WTC11 (cell line): ENCODE results near the gene TPBGL. TPM values are rescaled to one million over a fixed set of nuclear protein-coding genes. Genes with fewer than 3 reads are reported as not detected.

Experiments
- ATAC-seq: fragments of 200-7000 bp; cut with Tn5 transposase; 2 replicates; pipeline ENCODE4 v1.10.0; 2021; ENCODE audit warnings: mild to moderate bottlenecking, moderate library complexity
- Bru-seq: library from RNA; stranded (reverse); fragments of 400-500 nt; gene quantifications from one replicate; lab custom pipeline; 2021; lab: Mats Ljungman, UMichigan
- CTCF ChIA-PET: fragments of 300-600 bp; sonication (Branson Sonifier 250); formaldehyde crosslinking; loops from one replicate; lab custom pipeline; 2021; ENCODE audit warnings: antibody characterized with exemption; lab: Charles Lee
- POLR2A ChIA-PET: fragments of 350-600 bp; sonication (Branson Sonifier 250); formaldehyde crosslinking; loops from one replicate; lab custom pipeline; 2021; ENCODE audit warnings: antibody characterized with exemption; lab: Charles Lee
- DNase-seq: peaks from one replicate; pipeline ENCODE4 v3.0.0; 2021; ENCODE audit warnings: low spot score
- H3K27ac Mint-ChIP-seq: 2 replicates; pipeline ENCODE4 v1.8.0; 2021; ENCODE audit warnings: mixed read lengths
- H3K27me3 Mint-ChIP-seq: 2 replicates; pipeline ENCODE4 v1.8.0; 2021; ENCODE audit warnings: low read depth, mild to moderate bottlenecking, moderate library complexity, mixed read lengths
- H3K36me3 Mint-ChIP-seq: 2 replicates; pipeline ENCODE4 v1.8.0; 2021; ENCODE audit warnings: mixed read lengths
- H3K4me1 Mint-ChIP-seq: 2 replicates; pipeline ENCODE4 v1.8.0; 2022; ENCODE audit warnings: mixed read lengths
- H3K4me3 Mint-ChIP-seq: 2 replicates; pipeline ENCODE4 v1.8.0; 2021; ENCODE audit warnings: mild to moderate bottlenecking, moderate library complexity, mixed read lengths
- H3K9me3 Mint-ChIP-seq: 2 replicates; pipeline ENCODE4 v1.8.0; 2021; ENCODE audit warnings: mixed read lengths
- ATF1 ChIP-seq: sonication (generic); formaldehyde crosslinking; IDR thresholded peaks from 2 replicates; pipeline ENCODE4 v1.8.1; 2023; ENCODE audit warnings: mild to moderate bottlenecking, moderate library complexity, missing genetic modification reagents
- CREB1 ChIP-seq: sonication (generic); formaldehyde crosslinking; IDR thresholded peaks from 2 replicates; pipeline ENCODE4 v1.8.0; 2023; ENCODE audit warnings: mild to moderate bottlenecking, missing genetic modification reagents
- FOXK1 ChIP-seq: sonication (generic); formaldehyde crosslinking; IDR thresholded peaks from 2 replicates; pipeline ENCODE4 v1.8.0; 2022; ENCODE audit warnings: mild to moderate bottlenecking, moderate library complexity, missing genetic modification reagents
- ZBTB21 ChIP-seq: sonication (generic); formaldehyde crosslinking; IDR thresholded peaks from 2 replicates; pipeline ENCODE4 v1.8.1; 2023; ENCODE audit warnings: mild to moderate bottlenecking, missing genetic modification reagents, borderline replicate concordance
- ZNF219 ChIP-seq: sonication (generic); formaldehyde crosslinking; IDR thresholded peaks from 2 replicates; pipeline ENCODE4 v1.8.0; 2023; ENCODE audit warnings: missing genetic modification reagents, mild to moderate bottlenecking, borderline replicate concordance
- ZNF263 ChIP-seq: sonication (generic); formaldehyde crosslinking; IDR thresholded peaks from 2 replicates; pipeline ENCODE4 v1.8.1; 2022; ENCODE audit warnings: low read depth, mild to moderate bottlenecking, moderate library complexity, missing genetic modification reagents
- long read RNA-seq, 3 experiments: library from RNA in 1 of 3; library from capped mRNA in 1 of 3; library from polyadenylated mRNA in 1 of 3; unstranded in 2 of 3; stranded (forward) in 1 of 3; transcript quantifications; one replicate each; pipeline ENCODE4 v2.0.0, GENCODE V29; 2021
- total RNA-seq: library from RNA; stranded (reverse); gene quantifications from 3 replicates; pipeline ENCODE4 v1.2.3, GENCODE V29; 2021
- TF ChIP-seq, protein P1 (sequence below): sonication (generic); formaldehyde crosslinking; IDR thresholded peaks from 2 replicates; pipeline ENCODE4 v1.8.0; 2022; ENCODE audit warnings: mild to moderate bottlenecking, missing genetic modification reagents
- TF ChIP-seq, protein P2 (sequence below): sonication (generic); formaldehyde crosslinking; IDR thresholded peaks from 2 replicates; pipeline ENCODE4 v1.8.1; 2023; ENCODE audit warnings: mild to moderate bottlenecking, missing genetic modification reagents, moderate library complexity
- TF ChIP-seq, protein P3 (sequence below): sonication (generic); formaldehyde crosslinking; conservative IDR thresholded peaks from 2 replicates; pipeline ENCODE4 v1.8.1; 2022; ENCODE audit warnings: mild to moderate bottlenecking, missing genetic modification reagents
- TF ChIP-seq, protein P4 (sequence below): fragments of 250-450 bp; sonication (Bioruptor Pico); IDR thresholded peaks from 2 replicates; pipeline ENCODE4 v1.9.0; 2021; ENCODE audit warnings: moderate library complexity, mild to moderate bottlenecking, inconsistent platforms, borderline replicate concordance
- TF ChIP-seq, protein P5 (sequence below): sonication (generic); formaldehyde crosslinking; IDR thresholded peaks from 2 replicates; pipeline ENCODE4 v1.8.1; 2023; ENCODE audit warnings: mild to moderate bottlenecking, missing genetic modification reagents
- TF ChIP-seq, protein P6 (sequence below): sonication (generic); formaldehyde crosslinking; IDR thresholded peaks from 2 replicates; pipeline ENCODE4 v1.8.1; 2023; ENCODE audit warnings: mild to moderate bottlenecking, missing genetic modification reagents, moderate library complexity
- TF ChIP-seq, protein P7 (sequence below): fragments of 250-450 bp; sonication (Bioruptor Pico); IDR thresholded peaks from 2 replicates; pipeline ENCODE4 v1.8.0; 2021; ENCODE audit warnings: mild to moderate bottlenecking

TPBGL gene, protein sequence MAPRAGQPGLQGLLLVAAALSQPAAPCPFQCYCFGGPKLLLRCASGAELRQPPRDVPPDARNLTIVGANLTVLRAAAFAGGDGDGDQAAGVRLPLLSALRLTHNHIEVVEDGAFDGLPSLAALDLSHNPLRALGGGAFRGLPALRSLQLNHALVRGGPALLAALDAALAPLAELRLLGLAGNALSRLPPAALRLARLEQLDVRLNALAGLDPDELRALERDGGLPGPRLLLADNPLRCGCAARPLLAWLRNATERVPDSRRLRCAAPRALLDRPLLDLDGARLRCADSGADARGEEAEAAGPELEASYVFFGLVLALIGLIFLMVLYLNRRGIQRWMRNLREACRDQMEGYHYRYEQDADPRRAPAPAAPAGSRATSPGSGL
- total RNA-seq (0.37 to 0.78 TPM (median 0.60 TPM) in 3 replicates), Bru-seq, nascent RNA (percentile 30 among the genes with signal in this experiment)
- long read RNA-seq, experiment 1, partial matches to known transcripts, result 0 of 2 reads
- long read RNA-seq, experiment 1, other reads (novel, unspliced or antisense), result 0 of 2 reads
- long read RNA-seq, experiment 2, partial matches to known transcripts, result 0 of 1 reads
- long read RNA-seq, experiment 2, other reads (novel, unspliced or antisense), result 0 of 1 reads
- long read RNA-seq, experiment 3, result 0 reads

DNA sequence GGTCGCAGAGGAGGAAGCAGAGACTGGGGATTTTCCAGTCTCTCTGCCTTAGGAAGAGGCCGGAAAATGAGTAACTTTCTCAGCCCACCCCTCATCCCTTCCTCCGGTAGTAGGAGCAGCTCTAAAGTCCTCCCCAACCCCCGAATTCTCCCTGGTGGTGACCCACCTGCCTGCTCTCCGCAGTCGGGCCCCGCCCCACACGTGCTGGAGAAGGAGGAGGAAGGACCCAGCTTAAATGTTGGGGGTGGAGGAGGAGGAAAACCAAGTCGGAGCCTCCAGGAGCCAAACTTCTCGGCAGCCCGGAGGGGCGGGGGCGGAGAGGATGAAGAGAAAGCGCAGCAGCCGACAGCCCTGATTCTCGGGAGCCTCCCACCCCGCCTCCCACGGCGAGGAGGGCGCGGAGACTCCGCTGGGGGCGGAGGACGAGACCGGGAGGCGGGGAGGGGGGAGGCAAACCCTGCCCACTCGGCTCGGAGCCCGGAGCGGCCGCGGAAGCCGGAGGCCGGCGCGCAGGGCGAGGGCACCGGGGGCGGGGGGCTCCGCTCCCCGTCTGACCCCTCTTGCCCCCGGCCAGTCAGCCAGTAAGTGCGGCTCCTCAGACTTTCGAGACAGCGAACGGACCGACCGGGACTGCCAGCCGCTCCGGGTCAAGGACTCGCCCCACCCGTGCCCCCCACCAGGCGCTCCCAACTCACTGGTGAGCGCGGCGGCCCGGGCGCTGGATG, at the start of gene TPBGL:
Gene TPBGL (plus strand): TSS at position 464 of the 725 bp plus-strand sequence. CDS start 276 bp downstream, outside the sequence.
- H3K9me3 Mint-ChIP-seq, result no peaks in the 10 kb centered on the region
- TF ChIP-seq ZNF263, result peak; percentile 77
- TF ChIP-seq, protein P1, sequence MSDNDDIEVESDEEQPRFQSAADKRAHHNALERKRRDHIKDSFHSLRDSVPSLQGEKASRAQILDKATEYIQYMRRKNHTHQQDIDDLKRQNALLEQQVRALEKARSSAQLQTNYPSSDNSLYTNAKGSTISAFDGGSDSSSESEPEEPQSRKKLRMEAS (CRISPR knock-in tag), result peak; percentile 61; the same call in 1 of the 2 replicates
- no peak for TF ChIP-seq ZBTB21 (CRISPR knock-in tag)
- TF ChIP-seq, protein P2, sequence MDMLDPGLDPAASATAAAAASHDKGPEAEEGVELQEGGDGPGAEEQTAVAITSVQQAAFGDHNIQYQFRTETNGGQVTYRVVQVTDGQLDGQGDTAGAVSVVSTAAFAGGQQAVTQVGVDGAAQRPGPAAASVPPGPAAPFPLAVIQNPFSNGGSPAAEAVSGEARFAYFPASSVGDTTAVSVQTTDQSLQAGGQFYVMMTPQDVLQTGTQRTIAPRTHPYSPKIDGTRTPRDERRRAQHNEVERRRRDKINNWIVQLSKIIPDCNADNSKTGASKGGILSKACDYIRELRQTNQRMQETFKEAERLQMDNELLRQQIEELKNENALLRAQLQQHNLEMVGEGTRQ (CRISPR knock-in tag), result peak; percentile 15; the same call in 1 of the 2 replicates
- TF ChIP-seq, protein P3, sequence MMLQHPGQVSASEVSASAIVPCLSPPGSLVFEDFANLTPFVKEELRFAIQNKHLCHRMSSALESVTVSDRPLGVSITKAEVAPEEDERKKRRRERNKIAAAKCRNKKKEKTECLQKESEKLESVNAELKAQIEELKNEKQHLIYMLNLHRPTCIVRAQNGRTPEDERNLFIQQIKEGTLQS (CRISPR knock-in tag), result no peak
- DNase-seq (peak; percentile 65), ATAC-seq (peak; percentile 6)
- H3K27me3 Mint-ChIP-seq, result peaks cover 69% of the 10 kb centered on the region
- no peak within 1 kb of the TSS for H3K27ac Mint-ChIP-seq
- POLR2A ChIA-PET, result interaction anchor here (1.1 kb wide), 1 partner anchor 100 kb away, joined by 3 read pairs; no protein-coding TSS in a partner anchor
- H3K4me3 Mint-ChIP-seq, result peak within 1 kb of the TSS; percentile 77
- no peaks in the 10 kb centered on the region for H3K36me3 Mint-ChIP-seq
- CTCF ChIA-PET, result interaction anchor here (0.6 to 7.6 kb wide), 22 partner anchors 9 to 311 kb away, joined by 3 to 191 read pairs (median 6); no protein-coding TSS in a partner anchor
- H3K4me1 Mint-ChIP-seq, result peaks cover 27% of the 10 kb centered on the region

DNA sequence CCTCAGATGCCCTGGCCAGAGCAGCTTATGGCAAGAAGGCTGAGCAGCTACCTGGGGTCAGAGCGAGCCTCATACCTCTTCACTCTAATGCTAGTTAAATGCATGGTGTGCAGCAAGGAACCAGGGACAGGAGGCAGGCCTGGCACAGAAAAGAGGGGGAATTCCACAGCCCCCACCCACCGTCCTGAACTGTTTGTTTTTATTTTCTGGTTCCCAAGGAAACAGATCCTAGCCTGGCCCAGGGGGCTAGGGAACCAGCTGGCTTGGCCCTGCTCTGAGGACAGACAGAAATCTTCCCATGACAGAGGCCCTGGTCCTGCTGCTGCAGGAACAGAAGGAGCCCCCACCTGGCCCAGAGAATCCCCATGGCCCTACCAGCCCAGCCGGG, 49.2 kb upstream of the TPBGL start:
- no peak overlapping the region for H3K4me3 Mint-ChIP-seq
- CTCF ChIA-PET, result interaction anchor here (1.0 to 9.2 kb wide), 5 partner anchors 13 to 89 kb away, joined by 4 to 112 read pairs (median 9); no protein-coding TSS in a partner anchor
- DNase-seq, result no peak
- no peak for ATAC-seq
- no peaks in the 10 kb centered on the region for H3K27me3 Mint-ChIP-seq
- TF ChIP-seq, protein P4, sequence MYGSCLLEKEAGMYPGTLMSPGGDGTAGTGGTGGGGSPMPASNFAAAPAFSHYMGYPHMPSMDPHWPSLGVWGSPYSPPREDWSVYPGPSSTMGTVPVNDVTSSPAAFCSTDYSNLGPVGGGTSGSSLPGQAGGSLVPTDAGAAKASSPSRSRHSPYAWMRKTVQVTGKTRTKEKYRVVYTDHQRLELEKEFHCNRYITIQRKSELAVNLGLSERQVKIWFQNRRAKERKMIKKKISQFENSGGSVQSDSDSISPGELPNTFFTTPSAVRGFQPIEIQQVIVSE (CRISPR knock-in tag), result no peak
- TF ChIP-seq, protein P5, sequence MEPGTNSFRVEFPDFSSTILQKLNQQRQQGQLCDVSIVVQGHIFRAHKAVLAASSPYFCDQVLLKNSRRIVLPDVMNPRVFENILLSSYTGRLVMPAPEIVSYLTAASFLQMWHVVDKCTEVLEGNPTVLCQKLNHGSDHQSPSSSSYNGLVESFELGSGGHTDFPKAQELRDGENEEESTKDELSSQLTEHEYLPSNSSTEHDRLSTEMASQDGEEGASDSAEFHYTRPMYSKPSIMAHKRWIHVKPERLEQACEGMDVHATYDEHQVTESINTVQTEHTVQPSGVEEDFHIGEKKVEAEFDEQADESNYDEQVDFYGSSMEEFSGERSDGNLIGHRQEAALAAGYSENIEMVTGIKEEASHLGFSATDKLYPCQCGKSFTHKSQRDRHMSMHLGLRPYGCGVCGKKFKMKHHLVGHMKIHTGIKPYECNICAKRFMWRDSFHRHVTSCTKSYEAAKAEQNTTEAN (CRISPR knock-in tag), result no peak
- TF ChIP-seq CREB1 (CRISPR knock-in tag) (no peak), ATF1 (no peak), FOXK1 (CRISPR knock-in tag) (no peak), ZNF219 (no peak)
- TF ChIP-seq, protein P6, sequence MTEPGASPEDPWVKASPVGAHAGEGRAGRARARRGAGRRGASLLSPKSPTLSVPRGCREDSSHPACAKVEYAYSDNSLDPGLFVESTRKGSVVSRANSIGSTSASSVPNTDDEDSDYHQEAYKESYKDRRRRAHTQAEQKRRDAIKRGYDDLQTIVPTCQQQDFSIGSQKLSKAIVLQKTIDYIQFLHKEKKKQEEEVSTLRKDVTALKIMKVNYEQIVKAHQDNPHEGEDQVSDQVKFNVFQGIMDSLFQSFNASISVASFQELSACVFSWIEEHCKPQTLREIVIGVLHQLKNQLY (CRISPR knock-in tag), result no peak
- TF ChIP-seq, protein P7, sequence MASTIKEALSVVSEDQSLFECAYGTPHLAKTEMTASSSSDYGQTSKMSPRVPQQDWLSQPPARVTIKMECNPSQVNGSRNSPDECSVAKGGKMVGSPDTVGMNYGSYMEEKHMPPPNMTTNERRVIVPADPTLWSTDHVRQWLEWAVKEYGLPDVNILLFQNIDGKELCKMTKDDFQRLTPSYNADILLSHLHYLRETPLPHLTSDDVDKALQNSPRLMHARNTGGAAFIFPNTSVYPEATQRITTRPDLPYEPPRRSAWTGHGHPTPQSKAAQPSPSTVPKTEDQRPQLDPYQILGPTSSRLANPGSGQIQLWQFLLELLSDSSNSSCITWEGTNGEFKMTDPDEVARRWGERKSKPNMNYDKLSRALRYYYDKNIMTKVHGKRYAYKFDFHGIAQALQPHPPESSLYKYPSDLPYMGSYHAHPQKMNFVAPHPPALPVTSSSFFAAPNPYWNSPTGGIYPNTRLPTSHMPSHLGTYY, result no peak
- TF ChIP-seq, all 79 proteins: peak for 0
- POLR2A ChIA-PET, result no interaction called here
- no peak overlapping the region for H3K27ac Mint-ChIP-seq
- no peaks in the 10 kb centered on the region for H3K36me3 Mint-ChIP-seq
- no peaks in the 10 kb centered on the region for H3K9me3 Mint-ChIP-seq
- peaks cover 11% of the 10 kb centered on the region for H3K4me1 Mint-ChIP-seq
